GM12892 (cell line): ENCODE results near the gene SPAG17.

Experiments used
- DNase-seq: peaks from one replicate; pipeline ENCODE4 v3.0.0; 2011; ENCODE audit not compliant: insufficient read length
- FAIRE-seq: peaks from 2 replicates; lab custom pipeline; 2011; peaks lifted over from hg19 to GRCh38; lab: Jason Lieb, UNC
- POLR2A ChIP-seq: IDR thresholded peaks from 2 replicates; pipeline ENCODE4 v1.6.1; 2011; ENCODE audit warnings: low read depth, low read length, control low read depth
- POLR2AphosphoS5 ChIP-seq: IDR thresholded peaks from 2 replicates; pipeline ENCODE4 v1.6.1; 2011; ENCODE audit warnings: low read depth, low read length, control low read depth
- TAF1 ChIP-seq: IDR thresholded peaks from 2 replicates; pipeline ENCODE4 v1.6.1; 2011; ENCODE audit warnings: low read depth, mild to moderate bottlenecking, control low read depth, low read length, borderline replicate concordance

Gene SPAG17

GRCh38 chr1:118042501-118042900, 142.5 kb downstream of the SPAG17 start:
- FAIRE-seq = no peak
- no peak for DNase-seq
- TF ChIP-seq TAF1 (no peak), POLR2A (no peak), POLR2AphosphoS5 (no peak)

DNA sequence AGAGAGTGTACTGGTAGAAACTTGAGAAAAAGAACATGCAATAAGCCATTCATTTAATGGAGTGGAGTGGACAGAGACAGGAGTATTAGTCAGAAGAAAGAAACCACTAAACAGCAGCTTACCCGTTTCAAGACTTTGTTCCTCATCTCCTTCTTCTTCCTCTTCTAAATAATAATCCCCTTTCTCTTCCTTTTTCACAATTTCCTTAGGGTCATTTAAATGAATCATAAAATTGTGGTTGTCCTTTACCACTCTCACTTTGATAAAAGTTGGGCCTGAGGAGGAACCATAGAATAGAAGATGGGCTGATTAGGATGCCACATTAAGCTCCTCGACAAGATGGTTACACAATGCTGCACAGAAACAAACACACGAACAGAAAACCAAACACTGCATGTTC, 145.9 kb downstream of the SPAG17 start:
- TF ChIP-seq POLR2A (no peak), POLR2AphosphoS5 (no peak), TAF1 (no peak)
- FAIRE-seq (no peak), DNase-seq (no peak)

DNA sequence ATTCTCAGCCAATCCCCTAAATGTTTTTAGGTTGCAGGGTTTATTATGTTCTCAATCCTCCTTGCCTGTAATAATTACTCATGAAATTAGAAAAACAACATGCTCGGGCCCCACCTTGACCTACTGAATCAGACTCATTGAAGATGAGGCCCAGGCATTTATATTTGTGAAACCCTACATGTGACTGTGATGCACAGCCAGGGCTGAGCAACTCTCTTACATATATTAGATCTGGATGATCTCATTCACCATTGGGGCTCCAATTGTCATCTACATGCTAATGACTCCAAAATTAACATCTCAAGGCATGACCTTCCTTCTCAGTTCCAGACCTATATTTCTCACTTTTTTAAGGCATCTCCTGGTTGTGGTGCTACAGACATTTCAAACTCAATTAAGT, 152.1 kb downstream of the SPAG17 start:
- FAIRE-seq (no peak), DNase-seq (no peak)

DNA sequence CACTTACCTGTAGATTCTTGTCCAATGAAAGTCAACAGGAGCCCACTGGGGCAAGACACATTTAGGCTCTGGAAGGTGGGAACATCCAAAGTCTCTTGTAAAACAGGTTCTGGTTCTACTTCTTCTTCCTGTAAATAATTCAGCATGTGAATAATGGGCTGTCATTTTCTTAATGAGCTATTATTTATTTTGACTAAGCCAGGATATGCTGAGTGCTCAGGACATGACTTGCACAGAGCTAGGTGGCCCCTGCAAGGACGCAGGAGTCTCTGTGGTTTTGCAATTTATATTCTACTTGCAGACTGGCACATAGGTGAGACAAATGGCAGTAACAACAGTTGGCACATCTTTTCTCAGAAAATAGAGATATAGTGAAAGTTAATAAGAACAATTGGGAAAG, 156.8 kb downstream of the SPAG17 start:
- no peak for TF ChIP-seq POLR2A
- TF ChIP-seq TAF1 = no peak
- TF ChIP-seq POLR2AphosphoS5 = no peak
- FAIRE-seq = no peak
- DNase-seq = no peak

More for the DNA sequence above, 152.1 kb downstream of the SPAG17 start:
- TF ChIP-seq POLR2A = no peak
- TF ChIP-seq TAF1 = no peak
- no peak for TF ChIP-seq POLR2AphosphoS5

GRCh38 chr1:118023199-118023598, 161.8 kb downstream of the SPAG17 start:
- FAIRE-seq (no peak), DNase-seq (no peak)
- no peak for TF ChIP-seq TAF1
- TF ChIP-seq POLR2A = no peak

GRCh38 chr1:118021668-118022067, 163.4 kb downstream of the SPAG17 start:
- TF ChIP-seq POLR2AphosphoS5 = no peak
- TF ChIP-seq POLR2A = no peak
- no peak for TF ChIP-seq TAF1
- FAIRE-seq = no peak
- DNase-seq = no peak

DNA sequence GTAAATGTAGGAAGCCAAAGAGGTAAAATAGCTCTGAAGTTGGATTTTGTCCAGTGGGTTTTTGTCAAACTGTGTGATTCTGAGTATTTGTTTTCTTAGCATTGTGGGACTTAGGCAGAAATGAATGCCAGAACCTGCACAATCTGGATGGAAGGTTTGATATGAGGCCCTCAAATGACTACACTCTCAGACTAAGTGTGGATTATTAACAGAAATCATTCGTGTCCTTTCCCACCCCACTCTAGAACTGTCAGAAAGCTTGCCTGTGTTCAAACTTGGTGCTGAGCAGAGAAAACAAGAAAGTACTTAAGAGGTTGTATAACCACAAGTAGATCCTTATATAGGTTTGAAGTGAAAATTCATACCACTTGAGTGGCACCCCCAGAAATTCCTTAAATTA, 167.0 kb downstream of the SPAG17 start:
- FAIRE-seq (no peak), DNase-seq (no peak)
- TF ChIP-seq TAF1 (no peak), POLR2A (no peak), POLR2AphosphoS5 (no peak)

GRCh38 chr1:118013938-118014337, 171.1 kb downstream of the SPAG17 start:
- FAIRE-seq = no peak
- TF ChIP-seq POLR2AphosphoS5 (no peak), POLR2A (no peak), TAF1 (no peak)
- no peak for DNase-seq

- TF ChIP-seq POLR2A (no peak), TAF1 (no peak), POLR2AphosphoS5 (no peak)
- no peak for FAIRE-seq
- no peak for DNase-seq
Measured at GRCh38 chr1:118013336-118013735, 171.7 kb downstream of the SPAG17 start.

DNA sequence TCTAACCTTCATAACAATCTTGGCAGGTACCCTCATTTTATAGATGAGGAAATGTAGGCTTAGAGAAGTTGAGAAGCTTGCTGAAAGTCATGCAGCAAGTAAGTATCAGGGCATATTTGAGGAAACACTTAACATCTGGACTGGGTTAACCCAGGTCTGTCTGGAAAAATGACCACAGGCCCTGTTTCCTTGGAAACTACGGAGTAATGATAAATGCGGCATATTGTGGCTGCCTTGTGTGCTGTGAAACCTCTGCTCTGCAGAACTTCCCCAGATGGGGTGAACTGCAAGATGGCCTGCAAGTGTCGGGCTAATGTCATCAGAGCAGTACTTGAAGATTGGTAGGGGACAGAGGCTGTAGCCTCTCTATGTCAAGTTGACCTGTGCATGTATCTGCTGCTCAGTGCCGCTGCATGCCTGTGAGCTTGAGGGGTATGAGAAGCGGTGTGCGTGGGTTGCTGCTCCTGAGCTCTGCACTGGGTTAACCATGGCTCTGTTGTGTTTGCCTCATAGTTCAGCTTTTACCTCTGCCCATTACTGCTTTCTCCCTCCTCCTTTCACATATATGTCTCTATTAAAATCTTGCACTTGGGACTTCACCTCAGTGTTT, 172.4 kb downstream of the SPAG17 start:
- DNase-seq (no peak), FAIRE-seq (no peak)
- TF ChIP-seq TAF1 = no peak
- no peak for TF ChIP-seq POLR2AphosphoS5
- TF ChIP-seq POLR2A = no peak

DNA sequence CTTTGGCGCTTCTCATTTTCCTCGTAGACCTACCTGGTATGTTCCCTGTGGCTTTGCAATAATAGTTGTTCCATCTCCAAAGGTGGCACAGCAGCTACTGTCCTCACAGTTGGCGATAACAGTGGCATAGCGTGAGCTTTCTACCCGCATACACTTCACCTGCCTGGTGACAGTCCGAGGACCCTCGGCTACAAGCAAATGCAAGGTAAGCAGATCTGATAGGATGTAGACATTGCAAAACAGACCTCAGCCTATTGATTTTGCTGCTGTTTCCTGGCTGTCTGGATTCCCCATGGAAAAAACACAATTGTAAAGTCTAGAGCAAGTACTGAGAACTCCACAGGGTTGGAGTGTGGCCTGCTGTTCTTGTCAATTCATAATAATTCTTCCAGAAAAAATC, 177.0 kb downstream of the SPAG17 start:
- FAIRE-seq = no peak
- TF ChIP-seq TAF1 = no peak
- no peak for TF ChIP-seq POLR2A
- TF ChIP-seq POLR2AphosphoS5 = no peak
- no peak for DNase-seq

DNA sequence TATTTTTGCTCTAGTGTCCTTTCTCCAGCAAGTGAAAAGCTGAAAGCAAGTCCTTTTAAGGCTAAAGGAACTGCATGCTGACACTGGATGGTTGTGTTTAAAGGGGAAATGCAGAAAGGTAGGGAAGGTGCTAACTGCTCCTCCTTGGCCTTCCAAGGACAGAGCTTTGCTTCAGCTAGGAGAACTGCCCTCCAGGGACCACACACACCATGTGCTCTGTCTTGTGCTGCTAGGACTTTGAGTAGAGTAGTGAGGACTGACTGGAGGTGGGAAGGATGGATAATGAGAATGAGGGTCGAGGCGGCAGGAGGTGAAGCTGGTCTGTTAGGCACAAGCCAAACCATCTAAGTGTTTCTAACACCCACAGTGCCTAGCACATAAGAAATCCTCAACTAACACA, 177.6 kb downstream of the SPAG17 start:
- no peak for FAIRE-seq
- TF ChIP-seq POLR2A = no peak
- no peak for TF ChIP-seq POLR2AphosphoS5
- TF ChIP-seq TAF1 = no peak
- no peak for DNase-seq

GRCh38 chr1:118004312-118004711, 180.7 kb downstream of the SPAG17 start:
- DNase-seq (no peak), FAIRE-seq (no peak)
- TF ChIP-seq POLR2AphosphoS5 = no peak
- no peak for TF ChIP-seq TAF1
- TF ChIP-seq POLR2A = no peak
